NCI-H748 (cell line): ENCODE results near the gene COX19.
"Not testable (repeated sequence)": the region's sequence is repeated elsewhere in the genome, so short reads cannot be mapped to it uniquely, and the experiment has no call there.

ENCODE experiments used
- DNase-seq: peaks from one replicate; lab custom pipeline; 2025; ENCODE audit not compliant: unreplicated experiment; lab: John Stamatoyannopoulos, UW

The COX19 gene

GRCh38 chr7:927031-927671 lies 48.2 kb downstream of the COX19 start:
- DNase-seq = no peak

GRCh38 chr7:926061-927030 lies 49.0 kb downstream of the COX19 start:
- DNase-seq = no peak

- DNase-seq = no peak
Measured at GRCh38 chr7:925601-926000, 49.7 kb downstream of the COX19 start.

- DNase-seq = no peak
Measured at GRCh38 chr7:924541-925231, 50.7 kb downstream of the COX19 start.

- not testable (repeated sequence) for DNase-seq
Measured at GRCh38 chr7:924042-924441, 51.3 kb downstream of the COX19 start.

GRCh38 chr7:923108-924041 lies 52.0 kb downstream of the COX19 start:
- DNase-seq = peak; percentile 23

GRCh38 chr7:922334-923107 lies 52.8 kb downstream of the COX19 start:
- no peak for DNase-seq

- no peak for DNase-seq
Measured at GRCh38 chr7:921581-922333, 53.6 kb downstream of the COX19 start.

- no peak for DNase-seq
Measured at GRCh38 chr7:921071-921461, 54.3 kb downstream of the COX19 start.

- DNase-seq = no peak
Measured at GRCh38 chr7:920351-921070, 54.8 kb downstream of the COX19 start.

GRCh38 chr7:919924-920341 lies 55.4 kb downstream of the COX19 start:
- no peak for DNase-seq

GRCh38 chr7:919114-919442 lies 56.3 kb downstream of the COX19 start:
- no peak for DNase-seq

- DNase-seq = no peak
Measured at GRCh38 chr7:918441-919113, 56.8 kb downstream of the COX19 start.

GRCh38 chr7:918118-918425 lies 57.3 kb downstream of the COX19 start:
- no peak for DNase-seq

- no peak for DNase-seq
Measured at GRCh38 chr7:917255-918117, 57.9 kb downstream of the COX19 start.

- DNase-seq = peak; percentile 13
Measured at GRCh38 chr7:916291-916941, 58.9 kb downstream of the COX19 start.
